Measurements from ENCODE around the gene RHOH.

Gene RHOH

DNA sequence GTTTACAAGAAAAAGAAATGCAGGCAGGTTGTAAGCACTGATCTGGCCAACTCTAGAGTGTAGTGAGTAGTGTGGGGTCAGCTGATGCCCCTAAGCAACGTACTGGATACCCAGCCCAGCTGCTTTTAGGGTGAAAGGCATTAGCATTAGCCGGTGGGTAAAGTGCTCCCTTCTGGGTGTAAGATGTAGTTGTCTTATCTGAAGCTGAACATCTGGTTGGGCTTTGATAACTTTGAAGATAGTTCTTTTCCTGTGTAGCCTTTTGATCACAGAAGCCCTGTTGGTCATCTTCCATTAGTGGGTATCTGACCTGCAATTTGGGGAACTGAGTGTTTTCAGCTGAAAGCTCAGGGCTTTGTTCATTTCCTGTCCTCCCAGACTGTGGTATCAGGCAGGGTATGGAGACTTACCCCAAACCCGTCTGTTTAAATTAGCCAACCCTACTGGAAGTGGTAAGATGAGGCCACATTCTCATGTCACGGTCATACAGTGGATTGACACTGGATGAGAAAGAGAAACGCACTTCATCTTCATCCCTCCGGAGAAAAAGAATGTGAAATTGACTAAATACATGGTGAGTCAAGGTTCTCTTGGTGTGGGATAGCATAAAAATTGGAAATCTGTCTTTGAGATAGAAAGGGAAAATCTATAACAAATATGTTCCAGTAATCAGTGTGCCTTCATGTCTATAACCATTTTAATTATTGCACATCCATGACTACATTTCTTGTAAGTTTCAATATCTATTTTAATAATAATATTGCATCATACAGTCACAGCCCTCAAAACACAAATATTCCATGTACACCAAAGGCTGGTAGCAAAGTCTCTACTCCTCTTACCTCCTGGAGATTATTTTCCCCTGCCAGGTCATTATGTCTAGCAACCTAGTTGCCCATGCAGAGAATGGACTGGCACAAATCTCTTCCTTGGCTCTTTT, 8.7 kb downstream of the RHOH start:
- DNase-seq (ENCODE audit: low spot score), result no peak

DNA sequence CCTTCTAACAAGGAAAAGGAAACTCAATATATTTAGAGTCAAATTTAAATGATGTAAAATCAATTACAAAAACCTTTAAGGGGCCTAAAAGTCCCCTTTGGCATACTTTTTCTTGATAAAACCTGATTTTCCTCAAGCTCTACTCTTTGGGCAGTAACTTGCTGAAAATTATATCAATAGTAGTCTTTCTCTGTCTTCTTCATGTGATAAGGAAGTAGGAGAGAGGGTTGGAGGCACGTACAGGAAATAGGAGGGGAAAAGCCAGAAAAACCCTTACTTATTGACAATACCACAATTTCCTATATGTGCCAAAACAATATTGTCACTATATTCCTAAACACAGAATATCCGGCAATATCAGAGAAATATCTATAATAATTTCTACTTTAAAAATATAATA, 9.6 kb downstream of the RHOH start:
- no peak for DNase-seq (ENCODE audit: low spot score)

DNA sequence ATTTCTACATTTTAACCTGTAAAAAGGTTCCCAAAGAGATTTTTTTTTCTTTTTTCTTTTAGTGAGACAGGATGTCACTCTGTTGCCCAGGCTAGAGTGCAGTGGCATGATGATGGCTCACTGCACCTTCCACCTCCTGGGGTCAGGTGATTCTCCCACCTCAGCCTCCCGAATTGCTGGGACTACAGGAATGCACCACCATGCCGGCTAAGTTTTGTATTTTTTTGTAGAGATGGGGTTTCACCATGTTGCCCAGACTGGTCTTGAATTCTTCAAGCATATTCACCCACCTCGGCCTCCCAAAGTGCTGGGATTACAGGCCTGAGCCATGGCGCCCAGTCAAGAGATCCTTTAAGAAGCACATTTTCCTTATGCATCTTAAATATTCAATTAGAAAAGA, 12.6 kb downstream of the RHOH start:
- DNase-seq (ENCODE audit: low spot score), result no peak

DNA sequence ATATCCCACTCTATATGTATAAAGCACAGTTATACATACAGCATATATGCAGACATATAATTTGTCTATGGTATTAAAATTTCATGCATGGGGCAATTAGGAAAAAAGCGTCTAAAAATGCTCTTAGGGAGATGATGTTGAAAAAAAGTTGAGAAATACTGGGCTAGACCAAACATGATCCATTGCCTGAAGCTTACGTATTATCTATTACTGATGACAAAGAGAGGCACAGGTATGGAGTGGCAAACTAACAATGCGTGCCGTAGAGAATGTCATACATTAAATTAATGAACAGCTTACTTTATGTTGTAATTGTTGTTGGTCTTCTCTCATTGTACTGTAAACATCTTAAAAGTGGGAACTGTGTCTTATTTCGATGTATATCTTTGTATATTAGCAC, 13.9 kb downstream of the RHOH start:
- no peak for DNase-seq (ENCODE audit: low spot score)

DNA sequence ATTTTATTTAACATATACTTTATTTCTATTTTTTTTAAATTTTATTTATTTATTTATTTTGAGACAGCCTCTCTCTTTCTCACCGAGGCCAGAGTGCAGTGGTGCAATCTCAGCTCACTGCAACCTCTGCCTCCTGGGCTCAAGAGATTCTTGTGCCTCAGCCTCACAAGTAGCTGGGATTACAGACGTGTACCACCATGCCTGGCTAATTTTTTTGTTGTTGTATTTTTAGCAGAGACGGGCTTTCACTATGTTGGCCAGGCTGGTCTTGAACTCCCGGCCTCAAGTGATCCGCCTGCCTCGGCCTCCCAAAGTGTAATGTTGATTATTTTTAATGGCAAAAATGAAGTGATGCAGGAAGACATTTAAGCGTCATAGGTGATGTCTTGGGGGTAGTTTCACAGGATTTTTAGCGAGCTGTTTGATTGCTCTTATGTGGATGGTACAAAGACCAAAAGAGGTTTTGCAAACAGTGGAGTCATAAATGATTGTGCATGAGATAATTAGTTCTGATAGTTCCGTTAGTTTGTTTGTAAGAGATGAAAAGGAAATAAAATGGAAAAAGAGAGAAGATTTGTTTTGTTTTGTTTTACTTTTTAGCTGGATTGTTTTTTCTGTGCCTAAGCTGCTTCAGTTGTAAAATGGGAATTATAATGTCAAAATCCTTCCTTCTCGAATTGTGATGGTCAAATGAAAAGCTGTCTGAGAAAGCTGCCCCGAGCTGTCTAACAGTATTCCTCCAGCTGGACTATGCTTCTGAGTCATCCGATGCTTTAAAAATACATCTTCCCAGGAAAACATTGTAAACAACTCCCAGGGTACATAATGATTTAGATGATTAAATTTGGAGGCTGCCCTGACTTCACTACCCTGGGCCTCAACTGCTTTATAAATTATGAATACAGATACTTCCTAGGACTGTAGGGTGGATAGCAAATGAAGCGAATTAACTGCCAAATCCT, 14.7 kb downstream of the RHOH start:
- no peak for DNase-seq (ENCODE audit: low spot score)

DNA sequence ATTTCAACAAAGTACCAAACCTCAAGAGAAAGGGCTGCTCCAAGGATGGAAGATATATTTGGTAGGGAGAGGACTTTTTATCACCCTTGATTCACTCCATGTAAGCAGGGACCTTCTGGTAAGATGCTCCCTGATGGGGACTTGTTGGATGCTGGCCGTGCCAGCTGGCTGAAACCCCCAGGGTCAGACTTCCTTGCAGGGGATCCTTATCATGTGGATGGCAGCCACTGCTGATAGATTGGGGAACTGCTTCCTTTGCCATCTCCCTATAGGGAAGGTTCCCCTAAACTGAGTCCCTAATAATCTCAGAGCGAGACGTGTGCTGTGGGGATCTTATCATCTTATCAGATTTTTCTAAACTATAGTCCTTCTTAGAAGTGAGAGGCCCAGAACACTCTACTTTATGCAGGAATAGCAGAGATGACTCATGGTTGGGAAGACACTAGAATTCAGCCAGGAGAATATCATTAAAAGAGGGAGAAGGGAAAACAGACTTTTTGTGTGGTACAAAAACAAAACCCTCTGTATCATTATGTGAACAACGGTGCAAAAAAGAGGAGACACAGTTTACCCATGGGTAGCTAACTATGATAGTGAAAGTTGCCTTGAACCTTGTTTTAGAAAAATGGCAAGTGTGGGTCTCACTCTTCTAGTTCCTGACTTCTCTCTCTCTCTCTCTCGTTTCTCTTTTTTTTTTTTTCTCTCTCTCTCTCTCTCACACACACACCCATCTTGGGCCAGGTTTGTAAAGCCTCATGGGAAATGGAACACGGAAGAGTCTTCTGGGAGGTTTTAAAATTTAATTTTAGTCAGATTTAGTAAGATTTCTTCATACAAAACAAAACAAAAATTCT, 16.1 kb downstream of the RHOH start:
- no peak for DNase-seq (ENCODE audit: low spot score)

DNA sequence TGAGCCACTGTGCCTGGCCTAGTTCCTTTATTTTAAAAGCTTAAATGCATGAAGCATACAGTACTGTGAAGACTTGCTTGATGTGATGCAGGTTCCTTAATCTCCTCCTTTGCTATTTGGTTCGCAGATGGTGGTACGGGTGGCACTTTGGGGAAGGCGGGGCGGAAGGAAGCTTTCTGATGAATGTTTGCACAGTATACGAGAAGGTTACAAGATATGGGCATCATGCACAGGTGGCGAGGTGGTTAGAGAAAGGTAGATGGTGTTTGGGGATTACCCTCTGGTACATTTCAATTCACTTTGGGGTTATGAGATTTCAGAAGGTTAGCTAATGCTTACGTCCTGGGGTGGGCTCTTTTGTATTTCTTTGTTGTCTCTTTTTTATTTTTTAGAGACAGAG, 17.2 kb downstream of the RHOH start:
- no peak for DNase-seq (ENCODE audit: low spot score)

DNA sequence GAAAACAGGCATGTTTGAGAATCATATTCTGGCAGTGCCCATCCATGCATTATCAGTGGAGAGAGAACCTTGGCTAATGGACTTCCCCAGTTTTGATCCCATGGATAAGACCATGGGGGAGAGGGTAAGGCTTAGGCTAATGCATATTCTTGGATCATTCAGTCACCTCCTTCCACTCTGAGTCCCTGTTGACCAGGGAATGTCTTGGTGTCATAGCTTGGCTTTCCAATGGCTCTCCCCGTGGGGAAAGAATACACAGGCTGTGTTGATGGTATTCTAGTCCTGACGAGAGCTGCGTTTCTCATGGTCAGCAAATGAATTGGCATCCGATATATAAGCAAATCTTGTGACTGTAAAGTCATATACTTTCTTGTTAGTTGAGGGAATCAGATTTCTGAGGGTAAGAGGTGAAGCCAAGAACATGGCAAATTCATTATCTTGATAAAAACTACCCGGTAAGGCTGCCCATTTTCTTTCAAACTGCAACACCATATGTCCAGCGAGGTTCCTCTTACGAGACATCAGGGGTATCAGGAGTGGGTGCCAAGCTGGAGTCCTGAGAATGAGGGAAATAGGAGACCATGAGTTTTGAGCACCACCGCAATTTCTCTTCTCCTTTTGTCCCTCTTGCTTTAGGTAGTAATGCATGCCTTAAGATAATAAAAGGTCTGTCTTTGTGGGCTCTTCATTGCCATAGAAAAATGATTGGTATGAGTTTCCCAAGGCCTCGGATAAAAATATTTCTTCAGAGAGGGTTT, 18.0 kb downstream of the RHOH start:
- DNase-seq (ENCODE audit: low spot score), result no peak

DNA sequence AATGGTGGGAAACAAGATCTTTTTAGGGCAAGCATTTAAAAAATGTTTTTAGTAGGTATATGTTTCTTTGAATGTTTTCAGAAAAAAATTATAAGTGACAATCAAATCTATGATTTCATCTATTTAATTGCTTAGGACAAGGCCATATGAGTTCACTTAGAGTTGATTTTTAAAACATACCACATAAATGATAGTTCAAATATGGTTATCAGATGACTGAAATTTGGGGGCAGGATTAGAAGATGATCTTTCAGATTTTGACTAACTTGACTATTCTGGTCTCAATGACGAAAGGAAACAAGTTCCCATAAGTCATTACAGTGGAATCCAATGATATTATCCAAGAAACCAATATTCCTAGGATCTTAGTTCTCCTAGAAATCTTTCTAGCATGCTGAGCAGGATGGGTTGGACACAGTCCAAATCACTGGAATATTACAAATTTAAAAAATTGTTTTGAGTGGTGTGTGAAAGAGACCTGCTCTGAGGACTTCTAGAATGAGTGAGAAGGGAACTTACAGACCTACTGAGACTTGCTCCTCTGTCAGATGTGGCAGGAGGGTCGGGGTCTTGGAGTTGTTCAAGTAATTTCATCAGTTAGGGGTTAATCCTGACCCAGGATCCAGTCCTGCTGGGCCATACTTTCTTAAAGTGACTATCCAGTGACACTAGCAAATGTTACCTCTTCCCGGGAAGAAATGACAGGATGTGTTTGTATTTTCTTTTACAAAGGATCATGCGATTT, 20.0 kb downstream of the RHOH start:
- no peak for DNase-seq (ENCODE audit: low spot score)

DNA sequence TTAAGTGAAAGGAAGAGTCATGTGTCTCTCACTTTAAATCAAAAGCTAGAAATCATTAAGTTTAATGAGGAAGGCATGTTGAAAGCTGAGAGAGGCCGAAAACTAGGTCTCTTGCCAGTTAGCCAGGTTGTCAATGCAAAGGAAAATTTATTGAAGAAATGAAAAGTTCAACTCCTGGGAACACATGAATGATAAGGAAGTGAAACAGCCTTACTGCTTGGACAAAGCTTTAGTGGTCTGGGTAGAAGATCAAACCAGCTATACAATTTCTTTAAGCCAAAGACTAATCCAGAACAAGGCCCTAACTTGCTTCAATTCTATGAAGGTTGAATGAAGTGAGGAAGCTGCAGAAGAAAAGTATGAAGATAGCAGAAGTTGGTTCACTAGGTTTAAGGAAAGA, 24.9 kb downstream of the RHOH start:
- no peak for DNase-seq (ENCODE audit: low spot score)

DNA sequence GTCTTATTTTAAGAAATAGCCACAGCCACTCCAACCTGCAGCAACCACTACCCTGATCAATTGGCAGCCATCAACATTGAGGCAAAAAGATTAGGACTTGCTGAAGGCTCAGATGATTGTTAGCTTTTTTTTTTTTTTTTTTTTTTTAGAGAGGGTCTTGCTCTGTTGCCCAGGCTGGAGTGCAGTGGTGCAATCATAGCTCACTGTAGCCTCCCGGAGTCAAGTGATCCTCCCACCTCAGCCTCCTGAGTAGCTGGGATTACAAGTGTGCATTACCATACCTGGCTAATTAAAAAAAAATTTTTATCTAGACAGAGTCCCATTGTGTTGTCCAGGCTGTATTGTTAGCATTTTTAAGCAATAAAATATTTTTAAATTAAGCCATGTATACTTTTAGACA, 26.5 kb downstream of the RHOH start:
- no peak for DNase-seq (ENCODE audit: low spot score)

DNA sequence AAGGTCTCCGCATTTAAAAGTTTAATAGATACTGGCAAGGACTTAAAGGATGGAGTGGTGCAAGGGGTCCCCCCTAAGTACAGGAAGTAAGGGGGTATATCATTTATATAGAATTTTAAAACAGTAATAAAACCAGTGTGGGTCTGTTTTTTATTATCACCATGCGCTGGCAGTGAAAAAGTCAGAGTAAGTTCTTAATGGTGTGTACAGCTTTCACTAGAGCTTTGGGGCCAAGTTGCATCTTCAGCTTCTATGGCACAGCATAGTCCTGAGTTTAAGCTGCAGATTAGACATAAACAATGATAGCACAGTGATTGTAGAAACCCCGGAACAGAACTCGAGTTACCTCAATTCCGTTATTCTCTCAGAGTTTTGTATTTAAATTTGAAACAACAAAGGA, 27.6 kb downstream of the RHOH start:
- no peak for DNase-seq (ENCODE audit: low spot score)

DNA sequence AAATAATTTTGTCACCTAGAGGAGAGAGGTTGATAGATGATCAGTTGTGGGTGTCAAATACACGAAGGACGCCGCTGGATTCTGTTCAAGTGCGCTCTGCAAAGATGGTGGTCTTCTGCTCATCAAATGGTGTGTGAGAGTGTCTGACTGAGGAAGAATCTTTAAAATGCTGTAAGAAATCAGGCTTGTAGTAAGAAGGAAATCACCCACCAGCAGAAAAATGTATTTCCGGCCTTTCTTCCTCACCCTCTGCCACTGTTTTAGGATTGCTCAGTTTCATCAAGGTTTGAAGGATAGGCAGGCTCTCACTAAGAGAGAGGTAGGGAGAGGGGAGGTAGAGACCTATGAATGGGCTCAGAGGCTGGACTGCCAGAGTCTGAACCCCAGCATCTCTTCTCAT, 28.7 kb downstream of the RHOH start:
- DNase-seq (ENCODE audit: low spot score), result no peak

DNA sequence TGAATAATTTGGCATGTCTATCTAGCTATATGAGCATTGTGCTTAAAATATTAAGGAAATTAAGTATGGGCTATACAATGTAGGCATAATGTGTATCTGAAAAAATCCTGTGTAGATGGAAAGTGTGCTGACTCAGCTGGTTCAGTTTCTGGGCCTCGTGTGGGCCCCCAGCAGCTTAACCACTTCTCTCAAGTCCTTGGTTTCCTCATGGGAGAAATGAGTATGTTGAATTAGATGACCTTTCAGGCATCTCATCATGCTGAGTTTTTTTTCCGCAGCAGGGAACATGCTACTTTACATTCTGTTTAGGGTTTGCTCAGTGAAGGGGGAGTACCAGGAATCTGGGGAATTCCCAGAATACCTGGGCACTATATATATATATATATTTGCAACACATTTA, 30.5 kb downstream of the RHOH start:
- no peak for DNase-seq (ENCODE audit: low spot score)

DNA sequence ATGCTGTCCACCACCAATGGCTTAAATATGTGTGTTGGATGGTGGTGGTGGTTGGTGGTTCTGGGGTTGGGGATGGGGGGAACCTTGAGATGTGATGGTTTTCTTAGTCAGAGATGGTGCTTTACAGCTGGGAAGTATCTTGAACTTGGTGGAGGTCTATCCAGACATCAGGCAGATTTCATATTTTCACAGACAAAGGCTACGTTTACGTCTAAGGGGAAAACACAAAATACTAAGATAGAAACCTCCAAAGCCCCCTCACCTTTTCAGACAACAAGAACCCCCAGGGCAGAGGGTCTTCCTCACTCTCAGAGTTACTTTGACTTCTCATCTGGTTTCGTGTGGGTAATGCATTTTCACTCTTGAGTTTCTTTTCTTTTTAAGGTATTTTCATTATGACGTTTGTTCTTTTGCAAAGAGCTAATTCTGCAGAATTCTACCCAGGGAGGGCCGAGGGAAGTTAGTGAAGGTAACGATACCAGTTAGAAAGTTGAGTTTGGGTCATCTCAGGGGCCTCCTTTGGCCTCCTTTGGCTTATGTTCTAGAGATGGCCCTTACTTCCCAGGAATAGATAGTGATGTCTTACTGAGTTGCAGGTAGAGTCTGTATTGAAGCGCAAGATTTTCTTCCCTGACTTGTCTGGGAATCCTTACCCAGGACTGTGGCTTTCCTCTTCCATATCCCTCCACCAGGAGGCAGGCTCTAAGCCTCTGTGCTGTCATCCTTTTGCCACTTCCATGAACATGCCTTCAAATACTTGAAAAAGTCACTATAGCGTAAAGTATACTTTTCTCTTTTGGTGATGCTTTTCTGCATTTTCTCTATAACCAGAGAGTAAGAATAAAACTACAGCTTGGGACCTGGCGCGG, 31.9 kb downstream of the RHOH start:
- peak; percentile 21 for DNase-seq (ENCODE audit: low spot score)

DNA sequence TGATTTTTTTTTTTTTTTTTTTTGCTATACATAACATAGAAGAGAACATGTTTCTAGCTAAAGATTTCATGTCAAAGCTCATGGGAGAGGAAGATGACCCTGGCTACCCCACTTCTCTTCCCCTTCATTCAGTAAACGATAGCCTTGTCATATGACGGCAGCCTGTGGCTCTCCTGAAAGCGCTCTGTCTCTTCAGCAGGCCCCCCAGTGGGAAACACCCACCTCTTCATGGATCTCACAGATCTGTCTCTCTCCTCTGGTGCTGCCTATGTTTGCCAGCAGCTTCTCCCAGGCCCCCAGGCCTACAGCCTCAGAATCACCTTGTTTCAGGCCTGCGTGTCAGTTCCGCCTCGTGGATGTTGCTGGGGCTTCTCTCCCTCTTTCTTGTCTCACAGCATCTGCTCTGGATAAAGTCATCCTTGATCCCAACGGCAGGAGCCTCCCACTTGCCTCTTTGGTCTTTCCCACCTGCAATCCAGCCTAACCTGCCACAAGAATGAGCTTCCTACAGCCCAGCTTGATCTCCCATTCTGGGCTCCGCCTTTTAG, 34.6 kb downstream of the RHOH start:
- no peak for DNase-seq (ENCODE audit: low spot score)

DNA sequence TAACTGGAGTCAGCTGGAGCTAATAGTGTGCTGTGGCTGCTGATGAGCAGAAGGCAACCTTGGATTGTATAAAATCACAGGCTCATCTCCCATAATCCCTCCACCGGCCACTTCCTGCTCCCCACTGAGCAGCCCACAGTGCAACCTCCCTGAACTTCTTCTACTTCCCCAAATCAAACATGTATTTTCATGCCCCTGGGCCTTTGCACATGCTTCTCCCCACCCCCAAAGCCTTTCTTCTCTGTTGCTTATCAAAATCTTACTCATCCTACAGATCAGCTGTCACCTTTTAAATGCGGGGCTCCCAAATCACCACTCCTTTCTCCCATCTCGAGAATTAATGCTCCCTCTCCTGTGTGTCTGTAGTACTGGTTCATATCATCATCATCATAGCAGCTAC, 35.8 kb downstream of the RHOH start:
- no peak for DNase-seq (ENCODE audit: low spot score)

DNA sequence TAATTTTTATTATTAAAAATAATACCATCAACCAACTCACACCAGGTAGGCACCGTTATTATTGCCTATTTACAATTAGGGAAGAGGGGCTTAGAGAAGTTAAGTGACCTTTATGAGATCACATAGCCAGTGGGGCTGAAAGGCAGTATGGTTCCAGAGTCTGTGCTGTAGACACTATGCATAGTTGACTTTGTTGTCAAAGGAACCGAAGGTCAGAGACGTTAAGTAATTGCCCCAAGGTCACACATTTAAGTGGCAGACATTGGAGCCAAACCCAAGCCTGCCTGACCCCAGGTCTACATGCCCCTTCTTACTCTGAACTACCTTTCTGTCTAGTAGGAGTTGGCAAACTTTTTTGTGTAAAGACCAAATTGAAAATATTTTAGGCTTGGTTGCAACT, 36.4 kb downstream of the RHOH start:
- DNase-seq (ENCODE audit: low spot score), result no peak

DNA sequence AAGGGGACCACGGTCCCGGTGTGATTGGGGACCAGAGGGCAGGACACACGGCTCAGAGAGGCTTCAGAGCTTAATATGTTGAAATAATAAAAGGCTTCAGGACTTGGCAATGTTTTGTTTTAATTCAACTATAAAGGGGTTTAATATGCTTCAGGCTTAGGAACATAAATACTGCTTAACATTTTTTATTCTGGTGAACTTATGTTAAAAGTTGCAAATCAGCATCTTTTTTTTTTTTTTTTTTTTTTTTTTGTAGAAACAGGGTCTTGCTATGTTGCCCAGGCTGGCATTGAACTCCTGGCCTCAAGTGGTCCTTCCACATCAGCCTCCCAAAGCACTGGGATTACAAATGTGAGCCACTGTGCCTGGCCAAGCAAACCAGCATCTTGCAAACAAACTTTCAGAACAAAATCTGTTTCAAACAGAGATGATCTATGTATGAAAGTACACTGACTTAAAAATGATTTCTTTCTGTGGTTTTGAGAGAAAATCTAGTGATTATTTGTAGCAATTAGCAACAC, 37.7 kb downstream of the RHOH start:
- DNase-seq (ENCODE audit: low spot score), result no peak

Data from AG08396 (cell line).